DND-41 (cell line): ENCODE data around the gene BTG3.

Experiments
- ATAC-seq: fragments of 200-7000 bp; cut with Tn5 transposase; 3 replicates; pipeline ENCODE4 v1.9.1; 2021; ENCODE audit warnings: low read depth; ENCODE audit not compliant: insufficient read depth
- DNase-seq: peaks from one replicate; pipeline ENCODE4 v3.0.0-alpha.2; 2020
- H2AFZ ChIP-seq: 2 replicates; pipeline ENCODE4 v1.6.0; 2012; ENCODE audit warnings: low read depth, low read length
- H3K27ac ChIP-seq: 2 replicates; pipeline ENCODE4 v1.5.1; 2012; ENCODE audit warnings: low read length, inconsistent platforms
- H3K27me3 ChIP-seq: fragments of 200-600 bp; sonication (generic); 2 replicates; pipeline ENCODE4 v1.6.0; 2012; ENCODE audit warnings: low read length, mild to moderate bottlenecking, inconsistent platforms; ENCODE audit not compliant: insufficient read depth, poor library complexity
- H3K36me3 ChIP-seq: 2 replicates; pipeline ENCODE4 v1.5.1; 2012; ENCODE audit warnings: low read length, inconsistent platforms; ENCODE audit not compliant: insufficient read depth
- H3K4me1 ChIP-seq: 2 replicates; pipeline ENCODE4 v1.5.1; 2012; ENCODE audit warnings: mild to moderate bottlenecking, low read length; ENCODE audit not compliant: insufficient read depth
- H3K4me2 ChIP-seq: 2 replicates; pipeline ENCODE4 v1.6.0; 2012; ENCODE audit warnings: mild to moderate bottlenecking, moderate library complexity, low read length, inconsistent platforms; ENCODE audit not compliant: insufficient read depth
- H3K4me3 ChIP-seq, 2 experiments: fragments of 200-600 bp in 1 of 2; shearing (Covaris generic) in 1 of 2; 2 replicates each; pipeline ENCODE4 v1.5.1; 2012 to 2016; ENCODE audit warnings: inconsistent platforms in 2 of 2, low read length in 2 of 2, mild to moderate bottlenecking in 2 of 2, low read depth in 1 of 2, moderate library complexity in 1 of 2
- H3K79me2 ChIP-seq: 2 replicates; pipeline ENCODE4 v1.6.0; 2012; ENCODE audit warnings: low read length, inconsistent platforms; ENCODE audit not compliant: insufficient read depth
- H3K9ac ChIP-seq: 2 replicates; pipeline ENCODE4 v1.6.0; 2012; ENCODE audit warnings: low read depth, mild to moderate bottlenecking, inconsistent platforms, low read length, moderate library complexity
- H3K9me3 ChIP-seq: 2 replicates; pipeline ENCODE4 v1.5.1; 2012; ENCODE audit warnings: low read length, moderate library complexity, mild to moderate bottlenecking, inconsistent platforms; ENCODE audit not compliant: insufficient read depth, severe bottlenecking
- H4K20me1 ChIP-seq: 2 replicates; pipeline ENCODE4 v1.6.0; 2012; ENCODE audit warnings: low read length; ENCODE audit not compliant: insufficient read depth
- CTCF ChIP-seq: IDR thresholded peaks from 2 replicates; pipeline ENCODE4 v1.5.1; 2012; ENCODE audit warnings: borderline replicate concordance, low read length, moderate library complexity, mild to moderate bottlenecking; ENCODE audit not compliant: poor library complexity, severe bottlenecking; ENCODE audit errors: extremely low read depth
- EZH2 ChIP-seq: IDR thresholded peaks from 3 replicates; pipeline ENCODE4 v1.6.1; 2012; ENCODE audit warnings: borderline replicate concordance, low read depth, mild to moderate bottlenecking, moderate library complexity, low read length, inconsistent platforms; ENCODE audit not compliant: severe bottlenecking

BTG3 gene

DNA sequence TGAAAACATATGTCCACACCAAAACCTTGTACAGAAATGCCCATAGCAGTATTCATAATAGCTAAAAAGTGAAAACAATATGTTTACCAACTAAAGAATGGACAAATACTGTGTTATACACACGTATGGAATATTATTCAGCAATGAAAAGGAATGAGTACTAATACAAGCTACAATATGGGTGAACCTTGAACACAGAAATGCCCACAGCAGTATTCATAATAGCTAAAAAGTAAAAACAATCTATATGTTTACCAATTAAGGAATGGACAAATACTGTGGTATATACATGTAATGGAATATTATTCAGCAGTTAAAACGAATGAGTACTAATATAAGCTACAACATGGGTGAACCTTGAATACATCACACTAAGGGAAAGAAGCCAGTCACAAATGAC, 3.0 kb downstream of the BTG3 start:
- peaks cover 82% of the 10 kb centered on the region for H3K79me2 ChIP-seq
- ATAC-seq (no peak), DNase-seq (no peak)
- peak overlapping the region; percentile 72 for H3K4me2 ChIP-seq
- no peaks in the 10 kb centered on the region for H3K9me3 ChIP-seq
- no peak overlapping the region for H2AFZ ChIP-seq
- H3K9ac ChIP-seq: no peak overlapping the region
- TF ChIP-seq EZH2 (no peak), CTCF (no peak)
- peaks cover 46% of the 10 kb centered on the region for H3K4me1 ChIP-seq
- H3K4me3 ChIP-seq: peak overlapping the region in 1 of 2 experiments; percentile 31; a peak in 1 of 4 replicates
- peaks cover 47% of the 10 kb centered on the region for H4K20me1 ChIP-seq
- no peaks in the 10 kb centered on the region for H3K27me3 ChIP-seq
- peaks cover 64% of the 10 kb centered on the region for H3K36me3 ChIP-seq
- H3K27ac ChIP-seq: no peak overlapping the region

- ATAC-seq: no peak
Measured at GRCh38 chr21:17607684-17608083, 5.0 kb downstream of the BTG3 start.

DNA sequence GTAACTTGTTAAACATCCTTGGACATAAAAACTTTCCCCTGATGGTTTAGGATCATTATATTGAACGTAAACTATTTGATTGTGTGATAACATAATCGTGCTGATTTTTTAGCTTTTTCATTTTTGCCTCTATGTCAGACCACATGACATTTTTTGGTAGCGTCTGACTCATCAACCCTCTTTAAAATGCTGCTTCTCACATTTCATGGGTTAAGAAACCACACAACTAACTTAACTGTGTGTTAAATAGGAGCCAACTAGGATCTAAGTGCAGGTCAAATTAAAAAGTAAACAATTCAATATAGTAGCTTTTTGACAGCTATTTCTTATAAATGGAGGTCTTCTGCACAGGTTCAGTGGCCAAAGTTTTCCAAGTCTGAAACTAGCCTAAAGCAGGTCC, 9.8 kb downstream of the BTG3 start:
- DNase-seq: no peak
- Histone ChIP-seq H3K79me2 (peaks cover 80% of the 10 kb centered on the region), H3K36me3 (peaks cover 88% of the 10 kb centered on the region)

More at GRCh38 chr21:17607684-17608083, 5.0 kb downstream of the BTG3 start:
- no peak overlapping the region; the same call in 1 of the 2 replicates for H3K27ac ChIP-seq
- peak overlapping the region; percentile 72; the same call in 1 of the 2 replicates for H3K4me2 ChIP-seq
- no peak overlapping the region for H2AFZ ChIP-seq
- TF ChIP-seq EZH2 (no peak), CTCF (no peak)
- H3K9ac ChIP-seq: no peak overlapping the region
- no peaks in the 10 kb centered on the region for H3K9me3 ChIP-seq
- H3K4me1 ChIP-seq: peaks cover 39% of the 10 kb centered on the region
- peaks cover 55% of the 10 kb centered on the region for H4K20me1 ChIP-seq
- no peaks in the 10 kb centered on the region for H3K27me3 ChIP-seq
- peaks cover 100% of the 10 kb centered on the region for H3K79me2 ChIP-seq
- 0 out of 4 replicates have a peak overlapping the region, but pooled peaks of 1 of the 2 experiments have one; percentile 12 for H3K4me3 ChIP-seq
- no peak for DNase-seq
- peaks cover 83% of the 10 kb centered on the region for H3K36me3 ChIP-seq

More for the DNA sequence above, 9.8 kb downstream of the BTG3 start:
- Histone ChIP-seq H3K9ac (no peak overlapping the region), H3K9me3 (no peaks in the 10 kb centered on the region), H2AFZ (no peak overlapping the region), H4K20me1 (peaks cover 31% of the 10 kb centered on the region), H3K4me1 (peaks cover 4% of the 10 kb centered on the region; the same call in 1 of the 2 replicates), H3K27me3 (no peaks in the 10 kb centered on the region), H3K4me2 (no peak overlapping the region), H3K27ac (no peak overlapping the region), H3K4me3 (no peak overlapping the region)
- ATAC-seq: no peak; the same call in 2 of the 3 replicates
- TF ChIP-seq CTCF (no peak), EZH2 (no peak)
